ENCODE data around the gene ZNF503. TPM values are rescaled to one million over a fixed set of nuclear protein-coding genes. Genes with fewer than 3 reads are reported as not detected.

The ZNF503 gene
- total RNA-seq, 4 donors from 2014 or later, result 5.7 to 7.6 (median 6.6) TPM

DNA sequence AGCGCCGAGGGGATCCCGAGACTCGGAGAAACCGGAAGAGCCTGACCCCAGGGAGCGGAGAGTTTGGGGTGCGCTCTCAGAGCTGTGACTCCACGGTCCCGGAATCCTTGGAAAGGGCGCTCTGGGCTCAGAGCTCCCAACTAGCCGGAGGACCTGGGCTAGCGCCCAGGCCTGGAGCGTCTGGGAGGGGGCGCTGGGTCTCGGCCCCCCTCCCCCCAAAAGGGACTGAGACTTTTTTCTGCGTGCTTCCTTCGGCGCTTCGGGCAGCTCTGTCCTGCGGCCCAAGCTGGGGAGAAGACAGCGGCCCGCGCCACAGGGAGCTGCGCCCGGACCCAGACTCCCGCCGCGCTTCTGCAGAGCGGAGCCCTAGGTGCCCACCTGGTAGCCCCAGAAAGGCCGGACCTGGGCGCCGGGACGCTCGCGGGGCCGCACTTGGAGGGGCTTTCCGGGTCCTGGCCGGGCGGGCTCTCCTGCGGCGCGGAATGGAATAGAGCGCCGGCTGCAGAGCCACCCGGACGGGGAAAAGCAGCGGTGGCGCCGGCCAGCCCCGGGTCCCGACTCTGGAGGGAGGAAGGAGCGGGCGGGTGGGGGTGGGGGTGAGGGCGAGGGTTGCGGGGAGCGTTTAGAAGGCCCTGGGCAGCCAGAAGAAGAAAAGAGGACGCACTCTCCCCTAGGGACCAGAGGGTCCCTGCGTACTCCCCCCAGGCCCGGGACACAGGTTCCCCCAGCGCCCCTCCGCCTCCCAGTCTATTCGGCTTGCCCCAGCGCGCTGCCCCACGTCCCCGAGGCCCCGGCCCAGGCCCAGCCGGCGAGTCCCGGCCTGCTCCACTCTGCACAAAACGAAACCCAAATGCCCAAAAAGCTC, 4.7 kb downstream of the ZNF503 start:
- DNase-seq (ENCODE audit: low spot score in 2 of 2), result no peak
- peaks cover 16% of the 10 kb centered on the region for H3K36me3 ChIP-seq
- H3K4me1 ChIP-seq, result peaks cover 42% of the 10 kb centered on the region
- no peaks in the 10 kb centered on the region for H3K9me3 ChIP-seq
- 23% methylated on average over 37 of the region's 71 CpGs for WGBS
- H3K4me3 ChIP-seq, result peak overlapping the region; percentile 89
- no peak for TF ChIP-seq EP300 (IDR thresholded peaks at IDR 0.05)
- TF ChIP-seq POLR2AphosphoS5 (IDR thresholded peaks at IDR 0.05), result no peak
- TF ChIP-seq, protein P1, sequence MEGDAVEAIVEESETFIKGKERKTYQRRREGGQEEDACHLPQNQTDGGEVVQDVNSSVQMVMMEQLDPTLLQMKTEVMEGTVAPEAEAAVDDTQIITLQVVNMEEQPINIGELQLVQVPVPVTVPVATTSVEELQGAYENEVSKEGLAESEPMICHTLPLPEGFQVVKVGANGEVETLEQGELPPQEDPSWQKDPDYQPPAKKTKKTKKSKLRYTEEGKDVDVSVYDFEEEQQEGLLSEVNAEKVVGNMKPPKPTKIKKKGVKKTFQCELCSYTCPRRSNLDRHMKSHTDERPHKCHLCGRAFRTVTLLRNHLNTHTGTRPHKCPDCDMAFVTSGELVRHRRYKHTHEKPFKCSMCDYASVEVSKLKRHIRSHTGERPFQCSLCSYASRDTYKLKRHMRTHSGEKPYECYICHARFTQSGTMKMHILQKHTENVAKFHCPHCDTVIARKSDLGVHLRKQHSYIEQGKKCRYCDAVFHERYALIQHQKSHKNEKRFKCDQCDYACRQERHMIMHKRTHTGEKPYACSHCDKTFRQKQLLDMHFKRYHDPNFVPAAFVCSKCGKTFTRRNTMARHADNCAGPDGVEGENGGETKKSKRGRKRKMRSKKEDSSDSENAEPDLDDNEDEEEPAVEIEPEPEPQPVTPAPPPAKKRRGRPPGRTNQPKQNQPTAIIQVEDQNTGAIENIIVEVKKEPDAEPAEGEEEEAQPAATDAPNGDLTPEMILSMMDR (IDR thresholded peaks at IDR 0.05), result no peak
- no peak for TF ChIP-seq POLR2A (IDR thresholded peaks at IDR 0.05)
- H3K27me3 ChIP-seq, result no peaks in the 10 kb centered on the region
- peak overlapping the region; percentile 97 for H3K27ac ChIP-seq

DNA sequence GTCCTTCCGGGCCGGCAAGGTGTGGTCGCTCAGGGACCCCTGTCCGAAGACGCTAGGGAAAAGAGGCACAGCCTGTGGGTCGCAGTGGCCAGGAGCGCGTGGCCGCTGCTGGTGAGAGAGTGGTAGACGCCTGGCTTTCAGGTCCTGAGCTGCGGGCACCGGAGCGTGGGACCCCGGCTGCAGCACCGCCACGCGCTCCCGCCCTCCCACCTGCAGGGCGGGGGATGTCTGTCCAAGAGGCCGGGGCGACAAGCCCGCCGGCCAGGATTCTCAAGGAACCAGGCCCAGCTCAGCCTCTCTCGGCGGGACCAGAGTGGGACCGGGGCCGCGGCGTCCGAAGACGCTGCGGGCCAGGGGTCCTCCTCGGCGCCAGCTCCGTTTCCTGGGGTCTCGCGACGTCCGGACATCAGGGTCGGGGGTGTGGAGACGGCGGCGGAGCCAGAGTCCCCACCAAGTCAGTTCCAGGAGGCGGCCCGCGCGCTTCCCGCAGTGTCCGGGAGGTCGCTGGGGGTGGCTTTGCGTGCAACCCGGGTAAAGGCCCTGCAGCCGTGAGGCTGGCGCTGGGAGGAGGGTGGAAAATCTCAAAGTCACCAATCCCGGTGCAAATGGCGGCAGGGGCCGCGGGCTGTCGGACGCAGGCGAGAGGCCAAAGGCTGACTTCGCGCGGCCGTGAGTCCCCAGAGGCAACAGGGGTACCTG, 5.5 kb downstream of the ZNF503 start:
- peak in 1 of 2 donors; percentile 77 for DNase-seq (ENCODE audit: low spot score in 2 of 2)
- Histone ChIP-seq H3K4me3 (peak overlapping the region; percentile 89), H3K4me1 (peaks cover 42% of the 10 kb centered on the region), H3K36me3 (peaks cover 16% of the 10 kb centered on the region), H3K9me3 (no peaks in the 10 kb centered on the region), H3K27ac (peak overlapping the region; percentile 97), H3K27me3 (no peaks in the 10 kb centered on the region)
- WGBS, result 36% methylated on average over 21 of the region's 65 CpGs
- TF ChIP-seq EP300 (IDR thresholded peaks at IDR 0.05), result no peak
- TF ChIP-seq POLR2AphosphoS5 (IDR thresholded peaks at IDR 0.05), result peak in 1 of 3 donors; percentile 21

DNA sequence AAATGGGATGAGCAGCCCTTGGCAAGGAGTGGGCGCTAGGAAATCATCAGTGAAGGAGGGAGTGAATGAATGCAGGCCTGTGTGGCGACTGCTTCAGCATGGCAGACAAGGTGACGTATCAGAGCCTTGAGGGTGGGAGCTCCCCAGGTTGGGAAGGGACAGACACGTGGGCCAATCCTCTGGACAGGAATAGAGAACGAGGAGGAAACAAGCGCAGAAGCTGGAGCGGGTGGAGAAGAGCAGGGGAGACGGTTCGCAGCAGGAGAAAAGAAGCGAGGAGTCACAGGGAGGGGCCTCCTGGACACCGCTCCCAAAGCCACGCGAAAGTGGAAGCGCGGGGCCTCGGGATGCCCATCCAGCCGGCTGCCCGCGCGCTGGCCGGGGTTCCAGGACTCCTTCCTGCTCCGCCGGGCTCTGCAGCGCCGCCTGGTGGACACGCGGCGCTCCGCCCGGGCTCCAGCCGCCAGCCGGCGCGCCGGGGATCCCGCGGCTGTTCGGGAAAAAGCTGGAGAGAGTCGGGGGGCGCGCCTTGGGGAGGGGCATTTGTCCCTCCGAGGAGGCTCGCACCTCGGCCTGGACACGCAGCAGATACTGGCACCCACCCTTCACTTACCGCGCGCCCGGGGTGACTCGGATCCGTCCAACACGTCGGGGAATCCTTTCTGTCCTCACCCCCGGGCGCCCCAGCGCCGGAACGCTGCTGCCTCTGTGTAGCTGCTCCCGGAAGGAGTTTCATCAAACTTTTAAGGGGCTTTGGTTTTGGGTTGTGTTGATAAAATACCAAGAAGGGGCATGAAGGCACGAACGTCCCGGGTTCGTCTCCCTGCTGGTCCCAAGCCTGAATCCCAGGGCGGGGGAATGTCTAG, 6.3 kb downstream of the ZNF503 start:
- Histone ChIP-seq H3K4me3 (peak overlapping the region; percentile 89), H3K27ac (peak overlapping the region; percentile 97), H3K27me3 (no peaks in the 10 kb centered on the region), H3K9me3 (no peaks in the 10 kb centered on the region), H3K36me3 (peaks cover 16% of the 10 kb centered on the region), H3K4me1 (peaks cover 39% of the 10 kb centered on the region)
- 42% methylated on average over 35 of the region's 64 CpGs for WGBS
- TF ChIP-seq POLR2A (IDR thresholded peaks at IDR 0.05) (no peak), POLR2AphosphoS5 (IDR thresholded peaks at IDR 0.05) (no peak)
- TF ChIP-seq, protein P1 (IDR thresholded peaks at IDR 0.05), result peak; percentile 80 to 93
- peak in 1 of 2 donors; percentile 79 for DNase-seq (ENCODE audit: low spot score in 2 of 2)

DNA sequence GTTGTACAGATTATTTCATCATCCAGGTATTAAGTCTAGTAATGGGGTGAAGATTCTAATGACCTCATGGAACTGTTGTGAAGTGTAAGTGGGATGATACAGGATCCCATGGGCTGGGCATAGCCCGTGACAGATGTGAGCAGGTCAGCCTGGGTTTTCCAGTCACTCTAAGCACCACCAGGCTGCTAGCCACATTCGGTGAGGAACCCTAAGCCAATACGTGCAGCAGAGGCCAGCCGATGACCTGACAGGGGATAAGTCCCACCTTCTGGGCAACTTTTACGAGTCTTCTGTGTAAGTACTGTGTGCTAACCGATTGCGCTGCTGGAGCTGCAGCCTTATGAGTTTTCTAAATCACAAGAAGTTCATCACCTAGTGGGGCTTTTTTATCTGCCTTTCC, 7.3 kb downstream of the ZNF503 start:
- no peak overlapping the region for H3K27ac ChIP-seq
- H3K36me3 ChIP-seq, result peaks cover 13% of the 10 kb centered on the region
- TF ChIP-seq POLR2AphosphoS5 (IDR thresholded peaks at IDR 0.05) (no peak), POLR2A (IDR thresholded peaks at IDR 0.05) (no peak), EP300 (IDR thresholded peaks at IDR 0.05) (no peak)
- TF ChIP-seq, protein P1 (IDR thresholded peaks at IDR 0.05), result no peak
- H3K27me3 ChIP-seq, result no peaks in the 10 kb centered on the region
- DNase-seq (ENCODE audit: low spot score in 2 of 2), result no peak
- no peaks in the 10 kb centered on the region for H3K9me3 ChIP-seq
- 88% methylated on average over 5 of the region's 7 CpGs for WGBS
- no peak overlapping the region for H3K4me3 ChIP-seq
- H3K4me1 ChIP-seq, result peaks cover 31% of the 10 kb centered on the region

DNA sequence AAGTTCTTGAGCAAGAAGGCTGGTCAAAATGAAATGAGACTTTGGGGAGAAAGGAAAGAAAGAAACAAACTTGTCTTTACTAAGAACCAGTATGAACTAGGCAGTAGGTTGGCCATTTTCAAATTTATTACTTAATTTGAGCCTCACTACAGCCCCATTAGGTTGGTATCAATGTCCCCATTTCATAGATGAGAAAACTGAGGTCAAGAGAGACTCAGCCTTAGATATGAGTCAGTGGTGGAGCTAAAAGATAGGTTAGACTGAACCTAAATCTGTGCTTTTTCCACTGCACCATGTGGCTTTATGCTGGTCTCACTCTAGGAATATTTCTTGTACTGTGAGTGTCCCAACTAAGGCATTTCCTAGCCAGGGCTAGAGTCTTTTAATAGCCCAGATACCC, 8.8 kb downstream of the ZNF503 start:
- H3K4me1 ChIP-seq, result peaks cover 24% of the 10 kb centered on the region
- H3K9me3 ChIP-seq, result no peaks in the 10 kb centered on the region
- H3K36me3 ChIP-seq, result peaks cover 4% of the 10 kb centered on the region
- no peak for DNase-seq (ENCODE audit: low spot score in 2 of 2)
- no peak overlapping the region for H3K27ac ChIP-seq
- no peak overlapping the region for H3K4me3 ChIP-seq
- no peaks in the 10 kb centered on the region for H3K27me3 ChIP-seq
- TF ChIP-seq POLR2A (IDR thresholded peaks at IDR 0.05), result no peak
- no peak for TF ChIP-seq POLR2AphosphoS5 (IDR thresholded peaks at IDR 0.05)
- TF ChIP-seq EP300 (IDR thresholded peaks at IDR 0.05), result no peak
- TF ChIP-seq, protein P1 (IDR thresholded peaks at IDR 0.05), result no peak
